ENCODE results near the gene MMP27. TPM values are rescaled to one million over a fixed set of nuclear protein-coding genes. Genes with fewer than 3 reads are reported as not detected.

MMP27 gene
- total RNA-seq, 2 donors from 2014 or later = not detected

- H3K9me3 Mint-ChIP-seq = no peaks in the 10 kb centered on the region
- DNase-seq (ENCODE audit: low spot score in 2 of 2) = no peak
- no peaks in the 10 kb centered on the region for H3K36me3 Mint-ChIP-seq
Measured at GRCh38 chr11:102661040-102661439, 44.5 kb downstream of the MMP27 start.

GRCh38 chr11:102656528-102656927, 49.0 kb downstream of the MMP27 start:
- ATAC-seq (no peak), DNase-seq (ENCODE audit: low spot score in 2 of 2) (no peak)
- H3K27ac Mint-ChIP-seq = no peak overlapping the region
- no peaks in the 10 kb centered on the region for H3K36me3 Mint-ChIP-seq
- H3K9me3 Mint-ChIP-seq = peaks cover 5 to 9% of the 10 kb centered on the region in 2 donors

More at GRCh38 chr11:102661040-102661439, 44.5 kb downstream of the MMP27 start:
- no peak for ATAC-seq
- no peak overlapping the region for H3K27ac Mint-ChIP-seq

- ATAC-seq (no peak), DNase-seq (ENCODE audit: low spot score in 2 of 2) (no peak)
- peaks cover 5 to 9% of the 10 kb centered on the region in 2 donors for H3K9me3 Mint-ChIP-seq
- H3K27ac Mint-ChIP-seq = no peak overlapping the region
- no peaks in the 10 kb centered on the region for H3K36me3 Mint-ChIP-seq
Measured at GRCh38 chr11:102655547-102655946, 50.0 kb downstream of the MMP27 start.

GRCh38 chr11:102654761-102655160, 50.8 kb downstream of the MMP27 start:
- ATAC-seq (no peak), DNase-seq (ENCODE audit: low spot score in 2 of 2) (no peak)
- Mint-ChIP-seq H3K27ac (no peak overlapping the region), H3K9me3 (peaks cover 5 to 9% of the 10 kb centered on the region in 2 donors), H3K36me3 (no peaks in the 10 kb centered on the region)

- DNase-seq (ENCODE audit: low spot score in 2 of 2) = no peak
- Mint-ChIP-seq H3K9me3 (peaks cover 5 to 9% of the 10 kb centered on the region in 2 donors), H3K36me3 (no peaks in the 10 kb centered on the region), H3K27ac (no peak overlapping the region)
- ATAC-seq = peak in 1 of 2 donors; percentile 33
Measured at GRCh38 chr11:102653744-102654291, 51.8 kb downstream of the MMP27 start.

GRCh38 chr11:102647430-102647829, 58.1 kb downstream of the MMP27 start:
- no peak for DNase-seq (ENCODE audit: low spot score in 2 of 2)

GRCh38 chr11:102643941-102644340, 61.6 kb downstream of the MMP27 start:
- DNase-seq (ENCODE audit: low spot score in 2 of 2) = no peak
- no peaks in the 10 kb centered on the region for H3K36me3 Mint-ChIP-seq
- no peak overlapping the region for H3K27ac Mint-ChIP-seq
- H3K9me3 Mint-ChIP-seq = no peaks in the 10 kb centered on the region
- no peak for ATAC-seq

More at GRCh38 chr11:102647430-102647829, 58.1 kb downstream of the MMP27 start:
- ATAC-seq = no peak
- Mint-ChIP-seq H3K27ac (no peak overlapping the region), H3K36me3 (no peaks in the 10 kb centered on the region), H3K9me3 (no peaks in the 10 kb centered on the region)

Other genes starting within 250 kb of the MMP27 start
- gene MMP7, start 175.0 kb downstream of the MMP27 start, total RNA-seq = not detected
- not detected for gene MMP20, start 80.4 kb downstream of the MMP27 start, total RNA-seq
- gene MMP8, start 19.2 kb upstream of the MMP27 start, total RNA-seq = not detected
- not detected for gene MMP10, start 74.9 kb upstream of the MMP27 start, total RNA-seq
- not detected for gene MMP1, start 92.4 kb upstream of the MMP27 start, total RNA-seq
- gene MMP3, start 137.8 kb upstream of the MMP27 start, total RNA-seq = not detected
- not detected for gene MMP12, start 169.2 kb upstream of the MMP27 start, total RNA-seq
- gene MMP13, start 250.0 kb upstream of the MMP27 start, total RNA-seq = under 1 TPM in 1 of 2 donors, not detected in 1; 0.51 TPM